Middle frontal gyrus (tissue), 1 donor: Measurements from ENCODE around the gene ELP2.
"Not testable (repeated sequence)": the region's sequence is repeated elsewhere in the genome, so short reads cannot be mapped to it uniquely, and the experiment has no call there.

Experiments
- DNase-seq: peaks from one replicate; pipeline ENCODE4 v3.0.0-alpha.2; 2015; ENCODE audit warnings: low spot score; ENCODE audit errors: extremely low spot score

The ELP2 gene

GRCh38 chr18:36188916-36189315 is 59.2 kb downstream of the ELP2 start:
- DNase-seq, result no peak

GRCh38 chr18:36189486-36189885 is 59.8 kb downstream of the ELP2 start:
- no peak for DNase-seq

- DNase-seq, result no peak
Observed at GRCh38 chr18:36191286-36191685, 61.6 kb downstream of the ELP2 start.

GRCh38 chr18:36191711-36192110 is 62.0 kb downstream of the ELP2 start:
- no peak for DNase-seq

GRCh38 chr18:36194600-36195315 is 65.1 kb downstream of the ELP2 start:
- no peak for DNase-seq

- DNase-seq, result no peak
Observed at GRCh38 chr18:36195427-36196122, 65.9 kb downstream of the ELP2 start.

- DNase-seq, result no peak
Observed at GRCh38 chr18:36196238-36196995, 66.7 kb downstream of the ELP2 start.

GRCh38 chr18:36197511-36198166 is 67.9 kb downstream of the ELP2 start:
- no peak for DNase-seq

- no peak for DNase-seq
Observed at GRCh38 chr18:36199691-36200295, 70.1 kb downstream of the ELP2 start.

GRCh38 chr18:36200354-36200771 is 70.7 kb downstream of the ELP2 start:
- no peak for DNase-seq

GRCh38 chr18:36201765-36202164 is 72.1 kb downstream of the ELP2 start:
- DNase-seq, result no peak

- DNase-seq, result no peak
Observed at GRCh38 chr18:36203360-36203895, 73.7 kb downstream of the ELP2 start.

GRCh38 chr18:36205166-36205565 is 75.5 kb downstream of the ELP2 start:
- no peak for DNase-seq

GRCh38 chr18:36207303-36207702 is 77.6 kb downstream of the ELP2 start:
- no peak for DNase-seq

GRCh38 chr18:36207969-36208368 is 78.3 kb downstream of the ELP2 start:
- not testable (repeated sequence) for DNase-seq

GRCh38 chr18:36211612-36212065 is 81.9 kb downstream of the ELP2 start:
- DNase-seq, result no peak

- no peak for DNase-seq
Observed at GRCh38 chr18:36212301-36213171, 82.8 kb downstream of the ELP2 start.

GRCh38 chr18:36214811-36215210 is 85.1 kb downstream of the ELP2 start:
- no peak for DNase-seq

- DNase-seq, result no peak
Observed at GRCh38 chr18:36215577-36215976, 85.9 kb downstream of the ELP2 start.

GRCh38 chr18:36217348-36217747 is 87.6 kb downstream of the ELP2 start:
- no peak for DNase-seq
